Measurements from ENCODE around the gene SKI. TPM values are rescaled to one million over a fixed set of nuclear protein-coding genes. Genes with fewer than 3 reads are reported as not detected.

The SKI gene
- total and polyA plus RNA-seq, 2 experiments from 2014 or later = 9.3 to 66.8 TPM

DNA sequence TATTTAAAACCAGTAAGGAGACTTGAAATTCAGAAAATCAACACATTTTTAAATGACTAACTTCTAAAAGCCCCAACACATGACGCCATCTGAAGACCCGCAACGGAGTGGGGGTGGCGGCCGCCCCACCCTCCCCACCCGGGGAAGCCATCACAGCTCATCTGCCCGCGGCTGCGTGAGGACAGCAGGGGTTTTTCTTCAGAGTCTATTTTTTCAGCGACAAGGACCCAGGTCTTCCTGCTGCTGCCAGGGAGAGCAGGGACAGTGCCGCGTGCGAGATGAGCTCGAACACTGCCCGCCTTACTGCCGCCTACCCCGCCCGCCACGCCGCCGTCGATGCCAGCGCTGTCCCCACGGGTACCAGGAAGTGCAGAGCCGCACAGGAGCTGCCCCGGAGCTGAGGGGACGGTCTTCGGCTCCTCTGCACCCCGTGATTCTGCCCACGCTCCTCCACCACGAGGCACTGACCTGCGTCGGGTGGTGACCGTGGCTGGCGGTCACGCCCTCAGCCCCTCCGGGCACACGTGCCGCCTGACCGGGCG, 79.0 kb downstream of the SKI start (continued):
- TF ChIP-seq EZH2phosphoT487 (IDR thresholded peaks at IDR 0.05; ENCODE audit: unreplicated experiment) (no peak), STAT1 (IDR thresholded peaks at IDR 0.05; ENCODE audit: unreplicated experiment) (no peak), ZNF331 (CRISPR knock-in tag; IDR thresholded peaks at IDR 0.05; ENCODE audit: low read depth) (no peak), JUNB (IDR thresholded peaks at IDR 0.05; ENCODE audit: unreplicated experiment) (no peak), EZH2 (IDR thresholded peaks at IDR 0.05; ENCODE audit: low read depth, unreplicated experiment) (no peak), POLR2AphosphoS5 (IDR thresholded peaks at IDR 0.05; ENCODE audit: low read depth) (no peak)
- TF ChIP-seq, protein P1, sequence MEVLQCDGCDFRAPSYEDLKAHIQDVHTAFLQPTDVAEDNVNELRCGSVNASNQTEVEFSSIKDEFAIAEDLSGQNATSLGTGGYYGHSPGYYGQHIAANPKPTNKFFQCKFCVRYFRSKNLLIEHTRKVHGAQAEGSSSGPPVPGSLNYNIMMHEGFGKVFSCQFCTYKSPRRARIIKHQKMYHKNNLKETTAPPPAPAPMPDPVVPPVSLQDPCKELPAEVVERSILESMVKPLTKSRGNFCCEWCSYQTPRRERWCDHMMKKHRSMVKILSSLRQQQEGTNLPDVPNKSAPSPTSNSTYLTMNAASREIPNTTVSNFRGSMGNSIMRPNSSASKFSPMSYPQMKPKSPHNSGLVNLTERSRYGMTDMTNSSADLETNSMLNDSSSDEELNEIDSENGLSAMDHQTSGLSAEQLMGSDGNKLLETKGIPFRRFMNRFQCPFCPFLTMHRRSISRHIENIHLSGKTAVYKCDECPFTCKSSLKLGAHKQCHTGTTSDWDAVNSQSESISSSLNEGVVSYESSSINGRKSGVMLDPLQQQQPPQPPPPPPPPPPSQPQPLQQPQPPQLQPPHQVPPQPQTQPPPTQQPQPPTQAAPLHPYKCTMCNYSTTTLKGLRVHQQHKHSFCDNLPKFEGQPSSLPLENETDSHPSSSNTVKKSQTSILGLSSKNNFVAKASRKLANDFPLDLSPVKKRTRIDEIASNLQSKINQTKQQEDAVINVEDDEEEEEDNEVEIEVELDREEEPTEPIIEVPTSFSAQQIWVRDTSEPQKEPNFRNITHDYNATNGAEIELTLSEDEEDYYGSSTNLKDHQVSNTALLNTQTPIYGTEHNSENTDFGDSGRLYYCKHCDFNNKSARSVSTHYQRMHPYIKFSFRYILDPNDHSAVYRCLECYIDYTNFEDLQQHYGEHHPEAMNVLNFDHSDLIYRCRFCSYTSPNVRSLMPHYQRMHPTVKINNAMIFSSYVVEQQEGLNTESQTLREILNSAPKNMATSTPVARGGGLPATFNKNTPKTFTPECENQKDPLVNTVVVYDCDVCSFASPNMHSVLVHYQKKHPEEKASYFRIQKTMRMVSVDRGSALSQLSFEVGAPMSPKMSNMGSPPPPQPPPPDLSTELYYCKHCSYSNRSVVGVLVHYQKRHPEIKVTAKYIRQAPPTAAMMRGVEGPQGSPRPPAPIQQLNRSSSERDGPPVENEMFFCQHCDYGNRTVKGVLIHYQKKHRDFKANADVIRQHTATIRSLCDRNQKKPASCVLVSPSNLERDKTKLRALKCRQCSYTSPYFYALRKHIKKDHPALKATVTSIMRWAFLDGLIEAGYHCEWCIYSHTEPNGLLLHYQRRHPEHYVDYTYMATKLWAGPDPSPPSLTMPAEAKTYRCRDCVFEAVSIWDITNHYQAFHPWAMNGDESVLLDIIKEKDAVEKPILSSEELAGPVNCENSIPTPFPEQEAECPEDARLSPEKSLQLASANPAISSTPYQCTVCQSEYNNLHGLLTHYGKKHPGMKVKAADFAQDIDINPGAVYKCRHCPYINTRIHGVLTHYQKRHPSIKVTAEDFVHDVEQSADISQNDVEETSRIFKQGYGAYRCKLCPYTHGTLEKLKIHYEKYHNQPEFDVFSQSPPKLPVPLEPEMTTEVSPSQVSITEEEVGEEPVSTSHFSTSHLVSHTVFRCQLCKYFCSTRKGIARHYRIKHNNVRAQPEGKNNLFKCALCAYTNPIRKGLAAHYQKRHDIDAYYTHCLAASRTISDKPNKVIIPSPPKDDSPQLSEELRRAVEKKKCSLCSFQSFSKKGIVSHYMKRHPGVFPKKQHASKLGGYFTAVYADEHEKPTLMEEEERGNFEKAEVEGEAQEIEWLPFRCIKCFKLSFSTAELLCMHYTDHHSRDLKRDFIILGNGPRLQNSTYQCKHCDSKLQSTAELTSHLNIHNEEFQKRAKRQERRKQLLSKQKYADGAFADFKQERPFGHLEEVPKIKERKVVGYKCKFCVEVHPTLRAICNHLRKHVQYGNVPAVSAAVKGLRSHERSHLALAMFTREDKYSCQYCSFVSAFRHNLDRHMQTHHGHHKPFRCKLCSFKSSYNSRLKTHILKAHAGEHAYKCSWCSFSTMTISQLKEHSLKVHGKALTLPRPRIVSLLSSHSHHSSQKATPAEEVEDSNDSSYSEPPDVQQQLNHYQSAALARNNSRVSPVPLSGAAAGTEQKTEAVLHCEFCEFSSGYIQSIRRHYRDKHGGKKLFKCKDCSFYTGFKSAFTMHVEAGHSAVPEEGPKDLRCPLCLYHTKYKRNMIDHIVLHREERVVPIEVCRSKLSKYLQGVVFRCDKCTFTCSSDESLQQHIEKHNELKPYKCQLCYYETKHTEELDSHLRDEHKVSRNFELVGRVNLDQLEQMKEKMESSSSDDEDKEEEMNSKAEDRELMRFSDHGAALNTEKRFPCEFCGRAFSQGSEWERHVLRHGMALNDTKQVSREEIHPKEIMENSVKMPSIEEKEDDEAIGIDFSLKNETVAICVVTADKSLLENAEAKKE (CRISPR knock-in tag; IDR thresholded peaks at IDR 0.05) = no peak

DNA sequence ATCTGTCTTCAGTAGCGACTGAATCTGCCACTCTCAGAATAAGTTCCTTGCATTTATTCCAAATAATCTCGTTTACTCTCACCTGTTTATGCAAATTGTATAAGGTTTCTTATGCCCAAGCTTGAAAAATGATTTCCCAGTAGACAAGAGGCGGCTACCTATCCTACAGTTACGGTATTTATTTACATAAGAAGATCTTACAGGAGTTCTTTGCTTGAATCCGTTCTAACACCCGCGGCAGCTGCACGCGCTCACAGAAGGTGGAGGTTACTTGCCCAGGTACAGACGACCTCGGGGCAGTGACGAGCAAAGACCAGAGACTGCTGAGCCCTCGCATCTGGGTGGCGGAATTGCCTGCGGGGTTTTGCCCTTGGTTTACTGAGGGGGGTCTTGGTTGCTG, 79.9 kb downstream of the SKI start:
- H3K27me3 ChIP-seq (ENCODE audit: insufficient read depth) = no peaks in the 10 kb centered on the region
- H3K4me3 ChIP-seq = no peak overlapping the region
- no peak overlapping the region for H3K4me2 ChIP-seq
- peaks cover 20% of the 10 kb centered on the region for H3K4me1 Mint-ChIP-seq
- no peak for ATAC-seq
- peaks cover 20% of the 10 kb centered on the region for H3K27me3 Mint-ChIP-seq (ENCODE audit: insufficient read depth, low read depth, poor library complexity)
- H3K4me1 ChIP-seq (ENCODE audit: insufficient read depth) = peaks cover 9% of the 10 kb centered on the region
- no peak overlapping the region for H3K4me3 Mint-ChIP-seq
- H3F3A ChIP-seq (replicated peaks; ENCODE audit: low read depth) = peaks cover 16% of the 10 kb centered on the region
- H3K79me2 ChIP-seq (replicated peaks; ENCODE audit: insufficient read depth) = peaks cover 11% of the 10 kb centered on the region
- H3K36me3 Mint-ChIP-seq (ENCODE audit: low read depth) = peaks cover 49% of the 10 kb centered on the region
- no peak overlapping the region for H2AFZ ChIP-seq
- no peaks in the 10 kb centered on the region for H3K9me3 Mint-ChIP-seq
- H3K9me2 ChIP-seq (ENCODE audit: insufficient read depth) = no peaks in the 10 kb centered on the region
- H3K36me3 ChIP-seq (ENCODE audit: insufficient read depth) = 0 out of 2 replicates have a peak, but pooled peaks cover 5% of the 10 kb centered on the region
- H3K27ac Mint-ChIP-seq = no peak overlapping the region
- no peak for DNase-seq (ENCODE audit: low spot score)
- peak overlapping the region; percentile 50 for H3K27ac ChIP-seq (ENCODE audit: low read depth)
- peaks cover 10% of the 10 kb centered on the region for H4K20me1 ChIP-seq (replicated peaks; ENCODE audit: insufficient read depth)
- TF ChIP-seq EZH2phosphoT487 (IDR thresholded peaks at IDR 0.05; ENCODE audit: unreplicated experiment) (no peak), JUNB (IDR thresholded peaks at IDR 0.05; ENCODE audit: unreplicated experiment) (no peak), EZH2 (IDR thresholded peaks at IDR 0.05; ENCODE audit: low read depth, unreplicated experiment) (no peak)
- TF ChIP-seq, protein P2, sequence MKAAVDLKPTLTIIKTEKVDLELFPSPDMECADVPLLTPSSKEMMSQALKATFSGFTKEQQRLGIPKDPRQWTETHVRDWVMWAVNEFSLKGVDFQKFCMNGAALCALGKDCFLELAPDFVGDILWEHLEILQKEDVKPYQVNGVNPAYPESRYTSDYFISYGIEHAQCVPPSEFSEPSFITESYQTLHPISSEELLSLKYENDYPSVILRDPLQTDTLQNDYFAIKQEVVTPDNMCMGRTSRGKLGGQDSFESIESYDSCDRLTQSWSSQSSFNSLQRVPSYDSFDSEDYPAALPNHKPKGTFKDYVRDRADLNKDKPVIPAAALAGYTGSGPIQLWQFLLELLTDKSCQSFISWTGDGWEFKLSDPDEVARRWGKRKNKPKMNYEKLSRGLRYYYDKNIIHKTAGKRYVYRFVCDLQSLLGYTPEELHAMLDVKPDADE (IDR thresholded peaks at IDR 0.05) = no peak
- TF ChIP-seq, protein P1 (CRISPR knock-in tag; IDR thresholded peaks at IDR 0.05) = no peak

All from GM23338 (cell line).